DOHH2 (cell line): ENCODE results near the gene SCNN1B.

Experiments used
- H3F3A ChIP-seq: fragments of 200-600 bp; sonication (generic), shearing (Covaris generic); 2 replicates; pipeline ENCODE4 v1.6.0; 2016; ENCODE audit warnings: antibody characterized with exemption, mild to moderate bottlenecking; ENCODE audit not compliant: control insufficient read depth, insufficient read depth
- H3K27ac ChIP-seq: fragments of 200-600 bp; sonication (generic); 2 replicates; pipeline ENCODE4 v1.5.1; 2014; ENCODE audit warnings: low read depth, mild to moderate bottlenecking, low read length, moderate library complexity
- H3K27me3 ChIP-seq: fragments of 200-600 bp; sonication (generic); 2 replicates; pipeline ENCODE4 v1.6.1; 2014; ENCODE audit warnings: mild to moderate bottlenecking, low read length, mixed read lengths; ENCODE audit not compliant: control insufficient read depth
- H3K36me3 ChIP-seq: fragments of 200-600 bp; sonication (generic); 2 replicates; pipeline ENCODE4 v1.6.1; 2014; ENCODE audit warnings: mild to moderate bottlenecking, low read length, moderate library complexity, mixed read lengths; ENCODE audit not compliant: control insufficient read depth
- H3K4me1 ChIP-seq: fragments of 200-600 bp; sonication (generic); 2 replicates; pipeline ENCODE4 v1.6.1; 2014; ENCODE audit warnings: mild to moderate bottlenecking, low read length, mixed read lengths; ENCODE audit not compliant: control insufficient read depth
- H3K4me2 ChIP-seq: fragments of 200-600 bp; sonication (generic); 2 replicates; pipeline ENCODE4 v1.6.0; 2014; ENCODE audit warnings: mild to moderate bottlenecking, low read length, moderate library complexity
- H3K4me3 ChIP-seq: fragments of 200-600 bp; sonication (generic); 2 replicates; pipeline ENCODE4 v1.5.1; 2014; ENCODE audit warnings: mild to moderate bottlenecking, low read length, mixed read lengths
- H3K79me2 ChIP-seq: fragments of 200-600 bp; sonication (generic); 2 replicates; pipeline ENCODE4 v1.6.1; 2014; ENCODE audit warnings: mild to moderate bottlenecking, low read length, mixed read lengths; ENCODE audit not compliant: control insufficient read depth
- H3K9me2 ChIP-seq: fragments of 200-600 bp; sonication (generic); replicated peaks from 2 replicates; pipeline ENCODE4 v1.6.1; 2014; ENCODE audit warnings: mild to moderate bottlenecking, low read length, mixed read lengths; ENCODE audit not compliant: control insufficient read depth
- H3K9me3 ChIP-seq: fragments of 200-600 bp; sonication (generic); 2 replicates; pipeline ENCODE4 v1.6.1; 2014; ENCODE audit warnings: antibody characterized with exemption, low read length, mixed read lengths; ENCODE audit not compliant: control insufficient read depth, insufficient read depth
- H4K20me1 ChIP-seq: fragments of 200-600 bp; sonication (generic); 2 replicates; pipeline ENCODE4 v1.6.0; 2014; ENCODE audit warnings: low read depth, mild to moderate bottlenecking, antibody characterized with exemption, low read length, moderate library complexity; ENCODE audit not compliant: control insufficient read depth, insufficient read depth
- CTCF ChIP-seq: fragments of 200-600 bp; sonication (generic); IDR thresholded peaks from one replicate; pipeline ENCODE4 v1.5.1; 2014; ENCODE audit warnings: antibody characterized with exemption, mild to moderate bottlenecking, low read depth, low read length; ENCODE audit not compliant: poor library complexity, severe bottlenecking
- EZH2phosphoT487 ChIP-seq: fragments of 200-600 bp; sonication (generic); IDR thresholded peaks from 2 replicates; pipeline ENCODE4 v1.6.1; 2017; ENCODE audit warnings: borderline replicate concordance, mild to moderate bottlenecking, antibody characterized with exemption, low read length, moderate library complexity, mixed read lengths

The SCNN1B gene

GRCh38 chr16:23284584-23284983 lies 17.5 kb upstream of the SCNN1B start:
- no peak overlapping the region for H3K4me2 ChIP-seq
- no peak overlapping the region for H3K4me3 ChIP-seq
- peaks cover 31% of the 10 kb centered on the region for H3K4me1 ChIP-seq
- H4K20me1 ChIP-seq: no peaks in the 10 kb centered on the region
- no peaks in the 10 kb centered on the region for H3K79me2 ChIP-seq
- peaks cover 8% of the 10 kb centered on the region for H3K27me3 ChIP-seq
- no peaks in the 10 kb centered on the region for H3K9me2 ChIP-seq
- H3K9me3 ChIP-seq: no peaks in the 10 kb centered on the region
- H3K27ac ChIP-seq: no peak overlapping the region
- TF ChIP-seq CTCF: no peak
- no peak for TF ChIP-seq EZH2phosphoT487
- H3K36me3 ChIP-seq: no peaks in the 10 kb centered on the region
- H3F3A ChIP-seq: no peaks in the 10 kb centered on the region

- Histone ChIP-seq H3K27me3 (peaks cover 6% of the 10 kb centered on the region), H3K4me2 (no peak overlapping the region), H3K36me3 (no peaks in the 10 kb centered on the region), H3K4me1 (peaks cover 31% of the 10 kb centered on the region), H3K4me3 (no peak overlapping the region), H3K27ac (no peak overlapping the region), H3K9me2 (no peaks in the 10 kb centered on the region), H4K20me1 (no peaks in the 10 kb centered on the region), H3F3A (no peaks in the 10 kb centered on the region), H3K9me3 (no peaks in the 10 kb centered on the region), H3K79me2 (no peaks in the 10 kb centered on the region)
- no peak for TF ChIP-seq CTCF
- no peak for TF ChIP-seq EZH2phosphoT487
Measured at GRCh38 chr16:23286131-23286532, 16.0 kb upstream of the SCNN1B start.

GRCh38 chr16:23288209-23288608 lies 13.9 kb upstream of the SCNN1B start:
- no peaks in the 10 kb centered on the region for H3F3A ChIP-seq
- no peak overlapping the region for H3K4me3 ChIP-seq
- TF ChIP-seq CTCF (no peak), EZH2phosphoT487 (no peak)
- no peaks in the 10 kb centered on the region for H3K79me2 ChIP-seq
- H3K27ac ChIP-seq: no peak overlapping the region
- H3K4me2 ChIP-seq: peak overlapping the region; percentile 43
- H3K9me3 ChIP-seq: no peaks in the 10 kb centered on the region
- peaks cover 3% of the 10 kb centered on the region; the same call in 1 of the 2 replicates for H3K27me3 ChIP-seq
- H3K36me3 ChIP-seq: no peaks in the 10 kb centered on the region
- H4K20me1 ChIP-seq: no peaks in the 10 kb centered on the region
- H3K9me2 ChIP-seq: no peaks in the 10 kb centered on the region
- peaks cover 31% of the 10 kb centered on the region for H3K4me1 ChIP-seq
